ENCODE measurements around the gene TEX22. TPM values are rescaled to one million over a fixed set of nuclear protein-coding genes. Genes with fewer than 3 reads are reported as not detected.

Gene TEX22
- total RNA-seq, 2 experiments from 2014 or later, result 1.2 to 2.2 TPM

DNA sequence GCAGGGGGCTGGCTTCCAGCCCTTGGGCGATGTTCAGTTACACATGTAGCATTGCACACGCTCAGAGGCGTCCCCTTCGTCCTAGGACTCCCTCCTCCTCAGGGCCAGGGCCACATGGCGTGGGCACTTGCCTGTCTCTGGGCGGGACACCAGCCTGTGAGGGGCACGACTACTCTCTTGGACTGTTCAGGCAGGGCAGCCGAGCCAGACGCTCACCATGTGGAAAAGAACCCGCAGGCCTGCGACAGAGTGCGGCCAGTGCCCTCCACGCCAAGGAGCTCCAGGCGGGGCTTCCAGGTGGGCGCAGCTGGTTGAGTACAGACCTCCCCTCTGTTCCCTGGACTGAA lies 42.2 kb downstream of the TEX22 start:
- ATAC-seq, result no peak
- no peak for TF ChIP-seq CTCF (IDR thresholded peaks at IDR 0.05)
- H3K36me3 Mint-ChIP-seq (ENCODE audit: low read depth), result peaks cover 9% of the 10 kb centered on the region
- no peak for DNase-seq
- H3K27ac Mint-ChIP-seq, result no peak overlapping the region
- ChIA-PET POLR2A (no interaction called here), CTCF (no interaction called here)
- intact Hi-C loops (cut with micrococcal nuclease), result loop anchor here (10.0 kb wide), 1 partner anchor 66 kb away; no protein-coding TSS in a partner anchor
- no peaks in the 10 kb centered on the region for H3K9me3 Mint-ChIP-seq
- no peak overlapping the region for H3K4me3 Mint-ChIP-seq
- H3K4me1 Mint-ChIP-seq (ENCODE audit: low read depth), result peaks cover 4% of the 10 kb centered on the region
- H3K27me3 Mint-ChIP-seq, result no peaks in the 10 kb centered on the region

- DNase-seq, result no peak
- ATAC-seq, result no peak
- ChIA-PET CTCF (no interaction called here), POLR2A (no interaction called here)
- Mint-ChIP-seq H3K27me3 (no peaks in the 10 kb centered on the region), H3K4me1 (ENCODE audit: low read depth) (peaks cover 3% of the 10 kb centered on the region), H3K36me3 (ENCODE audit: low read depth) (peaks cover 9% of the 10 kb centered on the region), H3K4me3 (no peak overlapping the region), H3K27ac (no peak overlapping the region), H3K9me3 (no peaks in the 10 kb centered on the region)
- TF ChIP-seq CTCF (IDR thresholded peaks at IDR 0.05), result no peak
- intact Hi-C loops (cut with micrococcal nuclease), result loop anchor here (10.0 kb wide), 1 partner anchor 66 kb away; no protein-coding TSS in a partner anchor
These were observed 42.7 kb downstream of the TEX22 start for GRCh38 chr14:105440992-105441391.

DNA sequence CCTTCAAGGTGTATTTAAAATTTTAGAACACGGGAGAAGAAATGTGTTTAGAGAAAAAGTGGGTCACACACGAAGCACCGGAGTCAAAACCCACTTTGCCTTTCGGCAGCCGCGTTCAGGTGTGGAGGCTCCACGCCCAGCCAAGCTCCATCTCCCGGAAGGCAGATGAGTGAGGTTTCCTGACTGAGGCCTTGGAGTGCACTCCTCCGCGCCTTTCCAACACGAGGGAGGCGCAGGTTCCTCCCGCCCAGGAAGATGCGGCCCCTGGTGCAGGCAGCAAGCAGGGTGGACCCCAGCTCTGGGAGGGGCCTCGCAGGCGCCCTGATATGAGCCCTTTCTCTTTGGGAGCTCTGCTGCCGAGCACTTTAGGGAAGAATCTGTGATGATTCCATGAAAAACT lies 43.8 kb downstream of the TEX22 start:
- Mint-ChIP-seq H3K4me1 (ENCODE audit: low read depth) (no peaks in the 10 kb centered on the region), H3K27me3 (no peaks in the 10 kb centered on the region), H3K27ac (no peak overlapping the region), H3K4me3 (no peak overlapping the region), H3K36me3 (ENCODE audit: low read depth) (peaks cover 9% of the 10 kb centered on the region), H3K9me3 (no peaks in the 10 kb centered on the region)
- DNase-seq, result no peak
- ATAC-seq, result no peak
- TF ChIP-seq CTCF (IDR thresholded peaks at IDR 0.05), result no peak
- POLR2A ChIA-PET, result interaction anchor here (0.7 kb wide), 1 partner anchor 10 kb away, joined by 3 read pairs; no protein-coding TSS in a partner anchor
- intact Hi-C loops (cut with micrococcal nuclease), result loop anchor here (10.0 kb wide), 1 partner anchor 67 kb away; no protein-coding TSS in a partner anchor
- CTCF ChIA-PET, result no interaction called here

- TF ChIP-seq CTCF (IDR thresholded peaks at IDR 0.05), result no peak
- Mint-ChIP-seq H3K36me3 (ENCODE audit: low read depth) (peaks cover 9% of the 10 kb centered on the region), H3K27ac (no peak overlapping the region), H3K9me3 (no peaks in the 10 kb centered on the region), H3K4me1 (ENCODE audit: low read depth) (no peaks in the 10 kb centered on the region), H3K4me3 (no peak overlapping the region), H3K27me3 (no peaks in the 10 kb centered on the region)
- ChIA-PET POLR2A (no interaction called here), CTCF (no interaction called here)
- intact Hi-C loops (cut with micrococcal nuclease), result loop anchor here (10.0 kb wide), 1 partner anchor 68 kb away; no protein-coding TSS in a partner anchor
- DNase-seq (no peak), ATAC-seq (no peak)
These were observed 44.5 kb downstream of the TEX22 start for GRCh38 chr14:105442834-105443233.

DNA sequence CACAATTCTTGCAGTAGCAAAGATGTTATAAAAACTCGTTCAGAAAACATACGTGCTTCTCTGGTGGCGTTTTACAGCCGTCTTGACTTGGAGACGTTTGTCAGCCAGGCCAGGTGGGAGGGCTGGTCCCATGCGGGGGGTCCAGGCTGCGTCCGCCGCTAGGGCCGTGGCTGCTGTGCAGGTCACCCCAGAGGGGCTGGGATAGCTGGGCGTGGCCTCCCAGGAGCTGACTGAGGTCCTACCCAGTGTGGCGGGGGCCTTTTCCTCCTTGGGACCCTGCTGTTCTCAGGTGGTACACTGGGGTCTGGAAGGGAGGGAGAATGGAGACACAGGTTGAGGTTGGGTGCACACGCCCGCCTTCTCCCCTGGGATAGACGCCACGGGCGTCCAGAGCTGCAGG lies 46.5 kb downstream of the TEX22 start:
- Mint-ChIP-seq H3K27me3 (no peaks in the 10 kb centered on the region), H3K27ac (no peak overlapping the region), H3K4me3 (no peak overlapping the region), H3K4me1 (ENCODE audit: low read depth) (no peaks in the 10 kb centered on the region), H3K9me3 (no peaks in the 10 kb centered on the region), H3K36me3 (ENCODE audit: low read depth) (peaks cover 9% of the 10 kb centered on the region)
- DNase-seq (no peak), ATAC-seq (no peak)
- CTCF ChIA-PET, result no interaction called here
- POLR2A ChIA-PET, result interaction anchor here (0.5 kb wide), 1 partner anchor 10 kb away, joined by 3 read pairs; no protein-coding TSS in a partner anchor
- intact Hi-C loops (cut with micrococcal nuclease), result loop anchor here (10.0 kb wide), 1 partner anchor 70 kb away; no protein-coding TSS in a partner anchor
- TF ChIP-seq CTCF (IDR thresholded peaks at IDR 0.05), result no peak
